IMR-90 (cell line): ENCODE data around the gene RAP1GAP2. TPM values are rescaled to one million over a fixed set of nuclear protein-coding genes. Genes with fewer than 3 reads are reported as not detected.

Source experiments
- ATAC-seq: fragments of 200-7000 bp; cut with Tn5 transposase; 2 replicates; pipeline ENCODE4 v1.9.1; 2020; ENCODE audit warnings: low read depth, mild to moderate bottlenecking, moderate library complexity
- BruUV-seq: library from RNA; stranded (reverse); fragments of 400-500 nt; replicated peaks from 2 replicates; lab custom pipeline; 2021; lab: Mats Ljungman, UMichigan
- CTCF ChIA-PET: fragments of 300-600 bp; formaldehyde crosslinking; extraction: SDS; loops from one replicate; lab custom pipeline; 2021; ENCODE audit warnings: antibody characterized with exemption; lab: Yijun Ruan, JAX
- POLR2A ChIA-PET: fragments of 300-600 bp; sonication (Branson Sonifier 250); formaldehyde crosslinking; loops from one replicate; lab custom pipeline; 2022; ENCODE audit warnings: antibody characterized with exemption; ENCODE audit not compliant: unreplicated experiment; lab: Charles Lee
- DNase-seq: peaks from one replicate; pipeline ENCODE4 v3.0.0; 2013
- H2AFZ ChIP-seq: replicated peaks from 2 replicates; pipeline ENCODE3; 2013; ENCODE audit warnings: low read length, mild to moderate bottlenecking; ENCODE audit not compliant: poor library complexity
- H2AK5ac ChIP-seq: 2 replicates; pipeline ENCODE4 v1.6.1; 2013; ENCODE audit warnings: low read depth, low read length, inconsistent platforms
- H2AK9ac ChIP-seq: replicated peaks from 2 replicates; pipeline ENCODE3; 2013; ENCODE audit warnings: mild to moderate bottlenecking, low read depth, low read length, moderate library complexity; ENCODE audit not compliant: poor library complexity
- H2BK120ac ChIP-seq: 2 replicates; pipeline ENCODE4 v1.6.1; 2013; ENCODE audit warnings: low read depth, low read length, inconsistent platforms
- H2BK15ac ChIP-seq: 3 replicates; pipeline ENCODE4 v1.6.1; 2013; ENCODE audit warnings: low read depth, low read length, inconsistent platforms
- H2BK20ac ChIP-seq: 2 replicates; pipeline ENCODE4 v1.6.1; 2013; ENCODE audit warnings: low read depth, mild to moderate bottlenecking, inconsistent platforms, low read length, moderate library complexity
- H2BK5ac ChIP-seq: 2 replicates; pipeline ENCODE4 v1.6.1; 2013; ENCODE audit warnings: mild to moderate bottlenecking, low read depth, low read length, inconsistent platforms; ENCODE audit not compliant: poor library complexity, severe bottlenecking
- H3K14ac ChIP-seq: replicated peaks from 2 replicates; pipeline ENCODE4 v1.6.1; 2013; ENCODE audit warnings: low read depth, low read length, inconsistent platforms
- H3K18ac ChIP-seq: 2 replicates; pipeline ENCODE4 v1.6.1; 2013; ENCODE audit warnings: low read depth, low read length, control low read depth
- H3K23ac ChIP-seq: 2 replicates; pipeline ENCODE4 v1.6.1; 2013; ENCODE audit warnings: low read depth, low read length, inconsistent platforms
- H3K27ac ChIP-seq: 2 replicates; pipeline ENCODE4 v1.5.1; 2013; ENCODE audit warnings: mild to moderate bottlenecking, control low read depth, low read length; ENCODE audit not compliant: insufficient read depth
- H3K27me3 ChIP-seq: 2 replicates; pipeline ENCODE4 v1.6.1; 2013; ENCODE audit warnings: low read length; ENCODE audit not compliant: control insufficient read depth, insufficient read depth
- H3K36me3 ChIP-seq: 2 replicates; pipeline ENCODE4 v1.6.1; 2013; ENCODE audit warnings: low read length, mixed read lengths; ENCODE audit not compliant: control insufficient read depth, insufficient read depth
- H3K4ac ChIP-seq: 2 replicates; pipeline ENCODE4 v1.6.1; 2013; ENCODE audit warnings: low read depth, low read length, inconsistent platforms
- H3K4me1 ChIP-seq: 2 replicates; pipeline ENCODE4 v1.6.1; 2013; ENCODE audit warnings: low read length, mixed read lengths; ENCODE audit not compliant: control insufficient read depth, insufficient read depth
- H3K4me2 ChIP-seq: 2 replicates; pipeline ENCODE4 v1.6.1; 2013; ENCODE audit warnings: low read depth, mild to moderate bottlenecking, control low read depth, low read length, moderate library complexity
- H3K4me3 ChIP-seq: 2 replicates; pipeline ENCODE4 v1.5.1; 2013; ENCODE audit warnings: low read depth, mild to moderate bottlenecking, control low read depth, low read length, moderate library complexity; ENCODE audit not compliant: insufficient read depth
- H3K56ac ChIP-seq: 2 replicates; pipeline ENCODE4 v1.6.1; 2013; ENCODE audit warnings: low read length, inconsistent platforms; ENCODE audit not compliant: insufficient read depth; ENCODE audit errors: extremely low read depth
- H3K79me1 ChIP-seq, 2 experiments: 2 replicates each; pipeline ENCODE4 v1.6.1; 2013; ENCODE audit warnings: low read length in 2 of 2, inconsistent platforms in 1 of 2, low read depth in 1 of 2
- H3K9ac ChIP-seq: 2 replicates; pipeline ENCODE4 v1.6.1; 2013; ENCODE audit warnings: low read depth, low read length, control low read depth
- H3K9me1 ChIP-seq: 2 replicates; pipeline ENCODE4 v1.6.1; 2013; ENCODE audit warnings: low read length, inconsistent platforms; ENCODE audit not compliant: insufficient read depth
- H3K9me3 ChIP-seq: 2 replicates; pipeline ENCODE4 v1.6.1; 2013; ENCODE audit warnings: low read length; ENCODE audit not compliant: control insufficient read depth, insufficient read depth
- H4K20me1 ChIP-seq: 2 replicates; pipeline ENCODE4 v1.6.1; 2013; ENCODE audit warnings: low read length, inconsistent platforms; ENCODE audit not compliant: insufficient read depth
- H4K5ac ChIP-seq: 2 replicates; pipeline ENCODE4 v1.6.1; 2013; ENCODE audit warnings: mild to moderate bottlenecking, low read depth, low read length, control low read depth
- H4K8ac ChIP-seq, 2 experiments: 2 replicates each; pipeline ENCODE4 v1.6.1; 2013; ENCODE audit warnings: low read depth in 2 of 2, low read length in 2 of 2, control low read depth in 1 of 2, inconsistent platforms in 1 of 2
- H4K91ac ChIP-seq: 2 replicates; pipeline ENCODE4 v1.6.1; 2013; ENCODE audit warnings: low read depth, low read length, inconsistent platforms; ENCODE audit not compliant: insufficient read depth
- BHLHE40 ChIP-seq: fragments of 150-350 bp; IDR thresholded peaks from 2 replicates; pipeline ENCODE4 v1.6.1; 2016; ENCODE audit warnings: mild to moderate bottlenecking, low read depth, low read length
- CEBPB ChIP-seq: IDR thresholded peaks from 2 replicates; pipeline ENCODE4 v1.6.1; 2012; ENCODE audit warnings: low read depth, low read length, improper control_type of control experiment
- CHD1 ChIP-seq: IDR thresholded peaks from 2 replicates; pipeline ENCODE4 v1.6.1; 2012; ENCODE audit warnings: low read depth, low read length, improper control_type of control experiment
- FOS ChIP-seq: fragments of 150-350 bp; IDR thresholded peaks from 2 replicates; pipeline ENCODE4 v1.6.1; 2016; ENCODE audit warnings: low read depth, low read length
- MAFK ChIP-seq: IDR thresholded peaks from 2 replicates; pipeline ENCODE4 v1.6.1; 2012; ENCODE audit warnings: low read depth, low read length, improper control_type of control experiment
- MAZ ChIP-seq: IDR thresholded peaks from 2 replicates; pipeline ENCODE4 v1.6.1; 2012; ENCODE audit warnings: low read depth, mild to moderate bottlenecking, low read length, improper control_type of control experiment, moderate library complexity, borderline replicate concordance
- MXI1 ChIP-seq: IDR thresholded peaks from 2 replicates; pipeline ENCODE4 v1.6.1; 2012; ENCODE audit warnings: low read depth, mild to moderate bottlenecking, low read length, moderate library complexity, borderline replicate concordance
- NFE2L2 ChIP-seq: fragments of 150-350 bp; IDR thresholded peaks from 2 replicates; pipeline ENCODE4 v1.6.1; 2016; ENCODE audit warnings: low read depth, mild to moderate bottlenecking, low read length
- POLR2A ChIP-seq: IDR thresholded peaks from 2 replicates; pipeline ENCODE4 v1.6.1; 2012; ENCODE audit warnings: mild to moderate bottlenecking, low read depth, low read length
- RAD21 ChIP-seq: IDR thresholded peaks from 2 replicates; pipeline ENCODE4 v1.6.1; 2012; ENCODE audit warnings: low read length, improper control_type of control experiment
- RCOR1 ChIP-seq: IDR thresholded peaks from 2 replicates; pipeline ENCODE4 v1.6.1; 2012; ENCODE audit warnings: mild to moderate bottlenecking, low read length, improper control_type of control experiment; ENCODE audit not compliant: insufficient replicate concordance
- RFX5 ChIP-seq: IDR thresholded peaks from 2 replicates; pipeline ENCODE4 v1.8.0; 2012; ENCODE audit warnings: low read depth, mild to moderate bottlenecking, low read length, moderate library complexity
- SMC3 ChIP-seq: fragments of 150-350 bp; IDR thresholded peaks from 2 replicates; pipeline ENCODE4 v1.6.1; 2016; ENCODE audit warnings: low read depth, mild to moderate bottlenecking, antibody characterized with exemption, low read length, moderate library complexity
- WGBS, 2 experiments: methylation state at CpG; one replicate each; pipeline versions ENCODE4 v1.1.5 to v1.1.7; 2013; ENCODE audit warnings: missing lambda C conversion rate in 2 of 2; ENCODE audit not compliant: insufficient read length in 1 of 2; ENCODE audit errors: extremely low coverage in 2 of 2; 5-methylcytosine and 5-hydroxymethylcytosine counted together
- dilution Hi-C: fragments of 300-500 bp; cut with HindIII; formaldehyde crosslinking; loops from one replicate; pipeline ENCODE4 v1.14.3; 2018; ENCODE audit warnings: low sequenced_read_pairs; ENCODE audit not compliant: unreplicated experiment
- in situ Hi-C: fragments of 300-500 bp; cut with MboI; formaldehyde crosslinking; loops from 3 replicates; pipeline ENCODE4 v1.14.3; 2019; ENCODE audit warnings: low sequenced_read_pairs, inconsistent platforms, mixed read lengths
- intact Hi-C: fragments of 100-400 bp; cut with micrococcal nuclease; formaldehyde crosslinking; loops from 2 replicates; pipeline ENCODE4 v1.10.0; 2022
- polyA plus RNA-seq, 3 experiments: library from polyadenylated mRNA; depleted of rRNA; stranded (reverse); fragments of >200 nt; gene quantifications; 2 replicates each; pipeline ENCODE4 v1.2.3, GENCODE V29; 2012; ENCODE audit warnings: low replicate concordance in 1 of 3
- total RNA-seq: library from RNA; depleted of rRNA; stranded (reverse); fragments of >200 nt; gene quantifications from 2 replicates; pipeline ENCODE4 v1.2.3, GENCODE V29; 2012
- TF ChIP-seq, protein P1 (sequence below): fragments of 150-350 bp; IDR thresholded peaks from 2 replicates; pipeline ENCODE4 v1.6.1; 2016; ENCODE audit warnings: low read depth, mild to moderate bottlenecking, low read length, moderate library complexity, borderline replicate concordance
- TF ChIP-seq, protein P2 (sequence below): fragments of 150-350 bp; IDR thresholded peaks from 2 replicates; pipeline ENCODE4 v1.6.1; 2017; ENCODE audit warnings: mild to moderate bottlenecking, antibody characterized with exemption, low read length, low read depth
- TF ChIP-seq, protein P3 (sequence below): conservative IDR thresholded peaks from 2 replicates; pipeline ENCODE4 v1.5.1; 2012; ENCODE audit warnings: mild to moderate bottlenecking, low read depth, low read length, improper control_type of control experiment

RAP1GAP2 gene
- total and polyA plus RNA-seq, 2 of the 4 experiments (the other 2 are of a cell fraction), result 5.7 to 7.5 TPM

DNA sequence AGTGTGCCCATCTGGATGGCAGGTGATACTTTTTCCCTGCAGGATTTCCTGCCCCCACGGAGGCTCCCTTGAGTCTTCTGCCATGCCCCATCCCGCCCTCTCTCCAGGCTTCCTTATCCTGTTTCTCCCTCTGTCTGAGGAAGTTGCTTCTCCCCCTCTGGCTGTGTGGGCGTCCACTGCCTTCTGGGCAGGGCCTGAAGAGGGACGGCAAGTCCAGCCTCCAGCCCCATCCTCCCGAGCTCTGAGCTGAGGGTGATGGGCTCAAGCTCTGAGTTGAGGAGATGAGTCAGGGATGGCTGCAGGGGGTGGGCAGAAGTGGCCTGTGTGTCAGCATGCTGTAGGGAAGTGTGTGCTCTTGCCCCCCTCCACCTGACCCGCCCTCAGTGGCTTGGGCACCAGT is 14.2 kb upstream of the RAP1GAP2 start:
- TF ChIP-seq NFE2L2 (no peak), RAD21 (no peak), SMC3 (no peak), CHD1 (no peak), POLR2A (no peak), RFX5 (no peak), MAZ (no peak), MAFK (no peak), CEBPB (no peak), MXI1 (no peak), BHLHE40 (no peak), RCOR1 (no peak), FOS (no peak)
- TF ChIP-seq, protein P1, sequence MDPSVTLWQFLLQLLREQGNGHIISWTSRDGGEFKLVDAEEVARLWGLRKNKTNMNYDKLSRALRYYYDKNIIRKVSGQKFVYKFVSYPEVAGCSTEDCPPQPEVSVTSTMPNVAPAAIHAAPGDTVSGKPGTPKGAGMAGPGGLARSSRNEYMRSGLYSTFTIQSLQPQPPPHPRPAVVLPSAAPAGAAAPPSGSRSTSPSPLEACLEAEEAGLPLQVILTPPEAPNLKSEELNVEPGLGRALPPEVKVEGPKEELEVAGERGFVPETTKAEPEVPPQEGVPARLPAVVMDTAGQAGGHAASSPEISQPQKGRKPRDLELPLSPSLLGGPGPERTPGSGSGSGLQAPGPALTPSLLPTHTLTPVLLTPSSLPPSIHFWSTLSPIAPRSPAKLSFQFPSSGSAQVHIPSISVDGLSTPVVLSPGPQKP, result no peak
- TF ChIP-seq, protein P2, sequence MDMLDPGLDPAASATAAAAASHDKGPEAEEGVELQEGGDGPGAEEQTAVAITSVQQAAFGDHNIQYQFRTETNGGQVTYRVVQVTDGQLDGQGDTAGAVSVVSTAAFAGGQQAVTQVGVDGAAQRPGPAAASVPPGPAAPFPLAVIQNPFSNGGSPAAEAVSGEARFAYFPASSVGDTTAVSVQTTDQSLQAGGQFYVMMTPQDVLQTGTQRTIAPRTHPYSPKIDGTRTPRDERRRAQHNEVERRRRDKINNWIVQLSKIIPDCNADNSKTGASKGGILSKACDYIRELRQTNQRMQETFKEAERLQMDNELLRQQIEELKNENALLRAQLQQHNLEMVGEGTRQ, result no peak
- TF ChIP-seq, protein P3, sequence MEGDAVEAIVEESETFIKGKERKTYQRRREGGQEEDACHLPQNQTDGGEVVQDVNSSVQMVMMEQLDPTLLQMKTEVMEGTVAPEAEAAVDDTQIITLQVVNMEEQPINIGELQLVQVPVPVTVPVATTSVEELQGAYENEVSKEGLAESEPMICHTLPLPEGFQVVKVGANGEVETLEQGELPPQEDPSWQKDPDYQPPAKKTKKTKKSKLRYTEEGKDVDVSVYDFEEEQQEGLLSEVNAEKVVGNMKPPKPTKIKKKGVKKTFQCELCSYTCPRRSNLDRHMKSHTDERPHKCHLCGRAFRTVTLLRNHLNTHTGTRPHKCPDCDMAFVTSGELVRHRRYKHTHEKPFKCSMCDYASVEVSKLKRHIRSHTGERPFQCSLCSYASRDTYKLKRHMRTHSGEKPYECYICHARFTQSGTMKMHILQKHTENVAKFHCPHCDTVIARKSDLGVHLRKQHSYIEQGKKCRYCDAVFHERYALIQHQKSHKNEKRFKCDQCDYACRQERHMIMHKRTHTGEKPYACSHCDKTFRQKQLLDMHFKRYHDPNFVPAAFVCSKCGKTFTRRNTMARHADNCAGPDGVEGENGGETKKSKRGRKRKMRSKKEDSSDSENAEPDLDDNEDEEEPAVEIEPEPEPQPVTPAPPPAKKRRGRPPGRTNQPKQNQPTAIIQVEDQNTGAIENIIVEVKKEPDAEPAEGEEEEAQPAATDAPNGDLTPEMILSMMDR, result no peak
- Histone ChIP-seq H2BK15ac (no peak overlapping the region), H2BK120ac (no peak overlapping the region), H3K79me1 (no peaks in the 10 kb centered on the region), H3K14ac (no peak overlapping the region), H2BK5ac (no peak overlapping the region), H3K4me1 (no peaks in the 10 kb centered on the region), H3K9me3 (peaks cover 3% of the 10 kb centered on the region), H3K4me3 (no peak overlapping the region), H3K27ac (no peak overlapping the region), H4K5ac (no peak overlapping the region), H3K9ac (no peak overlapping the region), H3K56ac (no peak overlapping the region), H2BK20ac (no peak overlapping the region), H4K8ac (no peak overlapping the region), H3K23ac (no peak overlapping the region), H3K9me1 (no peaks in the 10 kb centered on the region), H2AFZ (peak overlapping the region; percentile 58), H3K36me3 (no peaks in the 10 kb centered on the region), H2AK9ac (no peak overlapping the region), H3K4me2 (no peak overlapping the region), H4K20me1 (no peaks in the 10 kb centered on the region), H2AK5ac (no peak overlapping the region), H3K4ac (no peak overlapping the region), H4K91ac (no peak overlapping the region), H3K27me3 (peaks cover 11% of the 10 kb centered on the region), H3K18ac (no peak overlapping the region)
- DNase-seq (peak; percentile 61), ATAC-seq (peak; percentile 61; the same call in 1 of the 2 replicates)
- in situ Hi-C loops, result no loop called here
- POLR2A ChIA-PET, result no interaction called here
- intact Hi-C loops, result no loop called here
- BruUV-seq, result no TSS peak
- no CpG with 5 or more reads among the region's 6 CpGs for WGBS, 2 experiments
- CTCF ChIA-PET, result no interaction called here
- dilution Hi-C loops, result no loop called here
